DMS53 (cell line): ENCODE results near the gene ABCC5.
"Not testable (repeated sequence)": the region's sequence is repeated elsewhere in the genome, so short reads cannot be mapped to it uniquely, and the experiment has no call there.

ENCODE experiments used
- DNase-seq: peaks from one replicate; lab custom pipeline; 2025; lab: John Stamatoyannopoulos, UW

ABCC5 gene

DNA sequence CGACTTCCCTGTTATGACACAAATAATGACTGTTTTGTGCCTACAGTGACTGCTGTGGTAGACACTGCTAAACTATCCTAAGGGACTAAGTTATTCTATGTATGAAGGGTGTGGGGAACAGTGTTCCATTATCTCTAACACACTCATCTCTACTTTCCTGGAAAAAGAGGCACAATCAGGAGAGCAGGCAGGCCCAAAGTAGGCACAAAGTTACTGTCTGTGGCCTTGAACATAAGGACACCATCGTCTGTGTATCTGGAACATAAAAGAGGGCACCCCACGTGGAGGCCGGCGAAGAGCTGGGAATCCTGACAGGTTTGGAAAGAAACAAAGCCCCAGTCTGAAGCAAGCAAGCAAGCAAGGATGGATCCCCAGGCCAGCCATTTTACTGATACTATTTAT, 1.5 kb downstream of the ABCC5 start:
- DNase-seq: no peak

DNA sequence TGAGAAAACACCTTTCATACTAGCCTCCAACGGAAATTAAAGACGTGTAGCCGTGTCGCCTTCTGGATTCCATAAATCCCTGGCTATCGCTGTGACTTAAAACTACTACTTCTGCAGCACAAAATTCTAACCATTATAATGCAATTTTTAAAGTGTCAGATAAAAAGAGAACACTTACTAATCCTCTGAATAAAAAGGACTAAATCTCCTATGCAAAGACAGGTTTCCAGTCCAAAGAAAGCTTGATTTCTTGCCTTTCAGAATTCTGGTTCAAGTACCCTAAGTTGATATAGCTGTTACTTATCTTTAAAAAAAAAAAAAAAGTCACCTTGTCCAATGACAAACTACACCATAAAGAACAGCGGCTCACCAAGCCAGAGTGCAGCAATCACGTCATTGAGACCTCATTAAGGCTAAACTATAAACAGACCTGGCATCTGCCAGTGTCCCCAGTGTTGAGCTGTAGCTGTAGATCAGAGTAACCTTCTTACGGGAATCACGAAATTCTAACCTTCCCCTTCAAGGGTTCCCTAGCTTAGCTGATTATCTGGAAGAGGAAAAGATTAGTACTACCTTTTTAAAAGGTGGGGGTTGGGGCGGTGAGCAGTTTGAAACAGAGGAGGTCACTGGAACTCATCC, 2.2 kb downstream of the ABCC5 start:
- DNase-seq: no peak

DNA sequence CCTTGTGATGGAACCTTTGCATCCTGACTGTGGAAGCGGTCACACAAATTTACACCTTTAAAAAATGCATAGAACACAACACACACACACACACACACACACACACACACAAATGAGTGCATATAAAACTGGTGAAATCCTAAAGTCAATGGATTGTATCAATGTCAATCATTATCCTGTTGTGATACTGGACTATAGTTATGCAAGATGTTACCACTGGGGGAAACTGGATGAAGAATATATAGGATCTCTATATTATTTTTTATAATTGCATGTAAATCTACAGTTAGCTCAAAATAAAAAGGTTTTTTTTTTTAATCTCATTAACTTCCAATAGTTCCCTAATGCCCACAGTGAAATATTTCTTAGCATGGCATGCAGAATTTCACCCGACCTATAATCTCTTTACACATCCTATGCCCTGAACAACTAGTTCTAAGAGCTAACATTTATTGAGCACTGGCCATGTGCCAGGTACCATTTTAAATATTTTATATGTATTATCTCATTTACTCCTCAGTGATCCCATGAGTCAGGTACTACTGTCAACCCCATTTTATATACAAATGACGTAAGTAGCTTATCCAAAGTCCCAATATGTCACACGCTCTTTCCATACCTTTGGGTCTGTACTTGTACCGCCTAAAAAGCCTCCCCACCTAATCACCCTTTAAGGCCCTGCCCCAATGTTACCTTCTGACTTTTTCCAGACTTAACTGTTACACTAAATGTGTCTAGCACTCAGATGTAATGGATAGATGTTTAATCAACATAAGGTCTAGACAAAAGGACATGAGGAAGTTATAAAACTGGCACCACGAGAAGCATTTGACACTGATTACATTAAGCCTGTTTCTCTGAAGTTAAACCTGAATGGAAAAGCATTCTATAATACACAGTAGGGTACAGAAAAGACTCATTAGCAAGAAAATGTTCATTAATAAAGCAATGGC, 5.5 kb downstream of the ABCC5 start:
- DNase-seq: no peak

DNA sequence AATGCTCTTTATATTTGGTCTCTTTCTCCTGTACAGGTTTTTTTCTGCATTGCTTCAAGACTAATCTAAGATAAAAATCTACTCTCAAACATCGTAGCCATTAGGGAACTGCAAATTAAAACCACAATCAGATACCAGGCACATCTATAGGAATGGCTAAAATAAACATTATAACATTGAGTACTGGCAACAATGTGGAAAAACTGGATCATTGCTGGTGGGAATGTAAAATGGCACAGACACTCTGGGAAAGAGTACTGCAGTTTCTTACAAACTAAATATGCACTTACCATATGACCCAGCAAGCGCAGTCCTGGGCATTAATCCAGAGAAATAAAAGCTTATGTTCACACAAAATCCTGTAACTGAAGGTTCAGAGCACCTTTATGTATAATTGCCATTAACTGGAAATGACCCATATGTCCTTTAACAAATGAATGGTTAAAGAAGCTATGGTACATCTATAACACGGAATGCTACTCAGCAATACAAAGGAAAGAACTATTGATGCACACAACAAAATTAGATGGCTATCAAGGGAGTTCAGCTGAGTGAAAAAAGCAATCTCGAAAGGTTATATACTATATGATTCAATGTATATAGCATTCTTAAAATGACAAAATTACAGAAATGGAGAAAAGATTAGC, 6.3 kb downstream of the ABCC5 start:
- no peak for DNase-seq

DNA sequence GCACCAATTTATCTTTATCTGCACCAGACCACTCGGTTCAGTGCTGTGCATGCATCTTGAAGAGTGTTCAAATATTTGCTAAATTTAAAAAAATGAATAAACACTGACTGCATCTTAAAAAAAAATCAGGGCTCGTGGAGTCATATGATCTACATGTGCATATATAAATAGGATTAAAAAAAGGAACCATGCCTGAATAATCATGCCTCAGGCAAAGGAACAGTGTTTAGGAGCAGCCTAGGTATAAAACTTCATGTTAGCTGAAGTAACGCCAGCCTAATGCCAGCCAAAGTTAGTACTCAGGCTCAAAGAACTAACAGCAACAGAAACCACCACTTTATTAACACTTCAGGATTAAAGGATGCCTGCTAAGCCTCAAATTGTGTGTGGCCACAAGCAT, 9.5 kb downstream of the ABCC5 start:
- DNase-seq: peak; percentile 56

DNA sequence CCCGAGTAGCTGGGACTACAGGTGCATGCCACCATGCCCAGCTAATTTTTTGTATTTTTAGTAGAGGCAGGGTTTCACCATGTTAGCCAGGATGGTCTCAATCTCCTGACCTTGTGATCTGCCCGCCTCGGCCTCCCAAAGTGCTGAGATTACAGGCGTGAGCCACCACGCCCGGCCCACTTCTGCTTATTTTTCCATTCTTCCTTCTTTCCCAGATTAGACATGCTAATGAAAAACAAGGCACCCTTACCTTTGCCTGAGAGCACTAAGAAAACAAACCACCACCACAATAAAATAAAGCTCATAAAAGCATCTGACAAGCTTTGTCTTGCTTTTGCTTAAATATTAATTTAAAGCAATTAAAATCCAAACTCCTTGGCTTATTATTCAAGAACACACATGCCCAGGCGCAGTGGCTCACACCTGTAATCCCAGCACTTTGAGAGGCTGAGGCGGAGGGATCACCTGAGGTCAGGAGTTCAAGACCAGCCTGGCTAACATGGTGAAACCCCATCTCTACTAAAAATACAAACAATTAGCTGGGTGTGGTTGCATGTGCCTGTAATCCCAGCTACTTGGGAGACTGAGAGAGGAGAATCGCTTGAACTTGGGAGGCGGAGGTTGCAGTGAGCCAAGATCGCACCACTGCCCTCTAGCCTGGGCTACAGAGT, 10.4 kb downstream of the ABCC5 start:
- DNase-seq: not testable (repeated sequence)

DNA sequence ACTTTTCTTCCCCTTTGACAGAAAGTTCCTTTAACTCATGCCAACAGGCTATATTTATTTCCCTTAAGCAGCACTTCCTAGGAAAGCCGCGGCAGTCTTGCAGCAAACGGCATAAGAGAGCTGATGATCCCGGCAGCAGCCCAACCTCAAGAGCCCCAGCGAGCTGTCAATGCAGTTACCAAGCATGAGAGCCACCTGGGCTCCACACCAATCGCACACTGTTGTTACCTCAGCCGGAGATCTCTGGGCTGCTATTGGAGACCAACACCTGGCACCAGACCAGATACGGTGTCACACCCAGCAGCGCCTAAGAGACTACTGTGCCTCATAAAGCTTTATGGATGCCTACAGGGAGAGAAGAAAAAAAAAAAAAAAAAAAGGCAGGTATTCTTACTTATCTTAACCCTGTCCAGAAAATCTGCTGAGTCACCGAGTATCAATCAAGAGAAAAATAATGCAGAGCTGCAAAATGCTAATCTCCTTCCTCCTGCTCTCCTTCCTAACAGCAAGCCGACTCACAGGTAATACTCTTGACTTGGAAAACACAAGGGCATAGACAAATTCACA, 11.7 kb downstream of the ABCC5 start:
- DNase-seq: peak; percentile 96

DNA sequence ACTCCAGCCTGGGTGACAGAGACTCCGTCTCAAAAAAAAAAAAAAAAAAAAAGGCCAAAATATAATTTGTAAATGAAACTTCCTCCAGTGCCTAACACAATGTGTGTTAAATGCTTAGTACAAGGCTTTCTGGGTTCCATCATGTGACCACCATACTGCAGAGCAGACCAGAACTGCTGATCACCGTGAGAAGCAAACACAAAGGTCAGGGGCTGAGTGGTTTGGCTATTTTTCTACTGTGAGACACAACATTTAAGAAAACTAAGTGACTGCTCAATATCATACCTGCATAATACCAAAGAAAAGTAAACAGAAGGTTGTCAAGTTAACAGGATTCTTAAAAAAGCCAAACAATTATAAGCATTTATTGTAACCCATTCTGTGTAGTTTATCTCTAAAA, 13.2 kb downstream of the ABCC5 start:
- DNase-seq: no peak

DNA sequence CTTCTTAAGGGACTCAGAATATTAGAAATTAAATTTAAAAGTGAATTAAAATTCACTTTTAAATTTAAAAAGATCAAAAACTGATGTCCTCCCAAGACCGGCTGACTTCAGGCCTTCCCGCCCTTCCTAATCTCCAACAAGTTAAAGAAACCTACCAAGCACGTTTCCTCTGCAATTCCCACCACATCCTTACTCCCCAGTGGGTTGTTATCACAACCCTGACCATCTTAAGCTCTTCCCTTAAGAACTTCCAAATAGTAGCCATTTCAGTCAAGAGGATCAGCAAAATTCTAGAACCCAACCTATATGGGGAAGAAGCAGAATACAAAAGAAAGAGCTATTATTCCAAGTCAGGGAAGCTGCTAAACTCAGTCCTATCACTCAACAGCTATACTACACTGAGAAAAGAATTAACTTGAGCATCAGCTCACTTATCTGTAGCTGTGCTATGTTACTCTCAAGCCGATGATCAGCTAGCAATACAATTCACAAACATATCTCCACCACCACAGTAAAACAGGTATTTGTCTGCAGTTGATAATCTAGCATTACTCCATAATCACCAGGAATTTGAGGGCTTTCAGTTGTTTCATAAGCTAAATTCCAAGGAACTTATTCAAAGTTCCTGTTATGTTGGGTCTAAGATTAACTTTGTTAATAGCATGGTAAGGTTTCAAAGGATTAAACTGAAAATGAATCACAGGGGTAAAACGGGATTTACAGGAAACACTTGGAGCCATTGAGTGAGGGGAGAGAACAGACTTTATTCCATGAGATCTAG, 14.3 kb downstream of the ABCC5 start:
- no peak for DNase-seq

DNA sequence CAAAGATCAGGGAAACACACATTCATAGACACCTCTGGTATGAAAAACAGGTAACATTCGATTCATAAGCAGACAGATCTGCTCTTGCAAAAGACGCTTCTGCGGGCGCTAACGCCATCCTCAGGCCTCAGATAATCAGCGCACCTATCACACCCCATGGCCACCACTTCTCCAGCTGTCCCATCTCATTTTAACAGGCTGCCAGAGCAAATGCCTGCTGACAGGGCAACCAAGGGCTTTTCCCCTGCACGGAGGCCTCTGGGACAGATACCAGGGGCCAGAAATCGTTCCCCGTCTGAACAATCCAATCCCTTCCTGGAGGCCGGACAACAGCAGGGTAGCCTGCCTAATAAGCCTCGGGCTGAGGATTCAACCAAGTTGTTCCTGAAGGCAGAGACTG, 15.2 kb downstream of the ABCC5 start:
- no peak for DNase-seq

DNA sequence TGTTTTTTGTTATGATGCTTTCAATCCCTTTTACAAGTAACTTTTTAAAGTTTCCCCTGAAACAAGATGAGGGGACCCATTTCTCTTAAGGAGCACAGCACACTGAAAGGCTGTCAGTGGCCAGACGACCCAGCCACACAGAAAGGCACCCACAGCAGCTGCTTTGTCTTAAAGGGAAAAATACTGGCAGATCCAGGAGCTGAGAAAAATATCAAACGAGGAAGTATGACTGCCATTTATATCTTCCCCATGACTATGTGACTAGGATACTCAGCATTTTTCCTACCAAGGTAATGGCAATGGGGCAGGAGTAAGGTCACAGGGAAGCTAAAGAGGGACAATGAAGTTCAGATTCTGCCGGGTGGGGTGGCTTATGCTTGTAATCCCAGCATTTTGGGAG, 15.9 kb downstream of the ABCC5 start:
- no peak for DNase-seq

DNA sequence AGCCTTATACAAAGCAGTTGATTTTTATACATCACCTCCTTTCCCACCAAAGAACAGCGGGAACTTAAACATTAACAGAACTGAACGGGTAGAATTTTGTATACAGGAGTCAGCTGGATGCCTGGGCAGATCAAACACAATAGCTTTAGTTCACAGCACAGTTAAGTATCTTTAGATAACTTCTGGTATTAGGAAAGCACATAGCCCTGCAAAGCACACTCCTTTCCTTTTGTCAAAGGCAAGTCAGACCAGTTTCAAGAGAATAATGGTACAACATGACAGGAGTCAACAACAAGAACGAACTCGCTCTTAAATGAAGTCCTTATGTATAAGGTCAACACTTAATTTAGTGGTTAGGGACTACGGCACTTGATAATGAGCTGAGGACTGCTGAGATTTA, 26.3 kb downstream of the ABCC5 start:
- no peak for DNase-seq

DNA sequence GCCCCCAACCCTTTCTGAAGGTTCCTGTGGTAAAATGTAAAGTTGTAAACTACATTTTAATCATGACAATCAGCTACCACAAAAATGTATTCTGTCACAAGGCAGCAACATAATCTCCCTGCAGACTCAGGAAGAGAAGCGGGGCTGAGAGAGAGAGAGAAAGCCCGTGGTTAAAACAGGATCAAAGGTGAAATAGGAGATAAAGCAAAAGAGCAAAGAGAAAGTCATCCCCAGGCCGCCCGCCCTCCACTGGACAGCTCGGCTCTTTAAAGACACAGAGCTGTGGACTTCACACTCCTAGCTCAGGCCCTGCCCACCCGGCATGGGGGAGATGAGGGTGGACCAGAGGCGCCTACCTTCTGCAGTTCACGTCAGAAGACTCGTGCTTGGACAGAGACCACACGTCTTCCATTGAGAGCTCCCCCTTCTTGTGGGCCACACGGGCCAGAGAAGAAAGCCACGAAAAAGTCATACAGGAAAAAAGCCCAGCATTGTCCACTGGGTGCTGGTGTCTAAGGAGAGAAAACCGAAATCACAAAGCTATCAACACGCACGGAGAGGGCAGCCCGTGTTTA, 29.4 kb downstream of the ABCC5 start:
- no peak for DNase-seq

DNA sequence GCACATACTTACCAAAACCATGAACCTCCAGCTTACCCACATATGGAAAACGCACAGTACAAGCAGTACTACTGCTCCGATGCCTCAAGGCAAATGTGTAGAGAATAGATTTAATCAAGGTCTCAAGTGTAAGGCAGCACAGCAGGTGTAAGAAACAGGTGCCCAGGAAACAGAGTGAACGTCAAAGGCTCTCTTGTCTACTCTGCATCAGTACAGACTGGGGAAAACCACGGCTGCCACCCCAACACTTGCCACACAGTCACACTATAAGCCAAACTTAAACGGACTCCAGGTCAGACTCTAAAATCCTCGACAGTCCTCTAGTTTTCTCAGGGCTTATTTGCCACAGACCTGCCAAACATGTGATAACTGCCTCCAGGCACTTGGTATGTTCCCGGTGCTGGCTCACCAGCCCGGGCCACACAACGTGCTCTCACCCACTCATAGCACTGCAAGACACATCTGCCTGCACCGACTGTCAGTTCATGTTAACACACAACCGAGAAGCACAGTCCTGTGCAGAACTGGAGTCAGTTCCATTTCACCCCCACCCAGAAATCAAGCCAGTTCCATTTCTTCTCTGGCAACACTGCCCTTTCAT, 30.6 kb downstream of the ABCC5 start:
- no peak for DNase-seq

DNA sequence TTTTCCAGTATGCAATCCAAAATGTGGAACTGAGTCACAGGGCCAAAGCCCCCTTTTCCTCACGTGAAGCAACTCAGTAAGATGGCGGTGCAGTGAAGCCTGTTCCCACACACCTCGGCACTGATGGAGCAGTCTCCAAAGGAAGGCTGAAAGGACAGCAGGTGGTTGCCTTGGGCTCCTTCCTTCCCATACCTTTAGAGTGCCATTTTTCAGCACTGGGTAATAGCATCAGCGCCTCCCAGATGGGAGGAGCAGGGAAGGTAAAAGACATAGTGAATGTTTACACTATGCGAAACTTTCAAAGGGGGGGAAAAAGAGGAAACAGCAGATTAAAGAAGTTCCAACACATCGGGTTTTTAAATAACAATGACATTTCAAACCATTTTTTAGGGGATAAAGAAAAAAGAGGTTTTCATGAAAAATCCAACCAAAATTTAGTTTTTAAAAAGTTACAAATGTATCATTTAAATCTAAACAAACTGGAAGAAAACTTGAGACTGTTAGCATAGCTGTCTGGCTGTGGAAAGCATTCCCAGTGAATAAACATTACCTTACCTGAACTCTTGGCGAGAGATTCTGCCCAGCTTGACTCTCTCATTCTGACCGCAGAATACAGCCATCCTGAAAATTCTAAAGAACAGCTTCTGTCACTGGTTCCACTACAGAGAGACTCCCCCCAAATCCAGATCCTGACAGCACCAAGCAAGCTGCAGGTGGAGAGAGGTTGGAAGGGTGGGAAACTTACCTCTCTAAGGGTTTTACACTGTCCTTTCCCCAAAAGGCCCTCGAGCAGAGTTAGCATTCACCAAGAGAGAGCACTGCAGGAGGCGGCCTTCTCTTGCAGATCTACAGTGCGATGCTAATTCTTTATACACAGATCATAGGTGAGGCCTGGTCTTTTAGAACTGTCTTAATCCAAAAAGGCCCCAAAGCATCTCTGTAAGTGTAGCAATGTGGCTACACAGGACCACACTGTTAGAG, 32.6 kb downstream of the ABCC5 start:
- no peak for DNase-seq

DNA sequence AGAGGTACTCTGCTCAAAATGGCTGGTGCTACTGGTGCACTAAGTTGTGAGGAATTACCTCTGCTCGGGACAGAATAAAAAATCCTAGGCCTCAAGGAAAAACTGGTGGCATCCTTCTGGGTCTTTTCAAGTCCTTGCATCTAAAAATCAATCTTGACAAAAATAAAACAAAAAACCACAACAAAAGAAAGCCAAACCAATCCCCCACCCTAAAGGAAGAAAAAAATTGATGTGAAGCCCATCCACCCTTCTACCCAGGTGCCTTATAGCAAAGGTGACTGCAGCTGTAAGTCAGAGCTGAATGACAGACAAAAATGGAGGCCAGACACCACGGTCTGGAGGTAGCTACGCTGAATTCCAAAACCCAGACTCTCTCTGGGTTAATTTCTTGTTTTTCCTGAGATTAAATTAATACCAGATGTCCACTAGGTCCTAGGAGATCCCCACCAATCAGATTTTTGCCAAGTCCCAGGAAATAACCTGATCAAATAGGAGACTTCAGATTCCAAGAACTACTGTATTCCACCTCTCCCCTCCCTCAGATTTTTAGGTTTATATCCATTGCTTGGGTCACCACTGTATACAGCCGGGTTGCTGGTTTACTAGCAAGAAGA, 33.5 kb downstream of the ABCC5 start:
- no peak for DNase-seq

DNA sequence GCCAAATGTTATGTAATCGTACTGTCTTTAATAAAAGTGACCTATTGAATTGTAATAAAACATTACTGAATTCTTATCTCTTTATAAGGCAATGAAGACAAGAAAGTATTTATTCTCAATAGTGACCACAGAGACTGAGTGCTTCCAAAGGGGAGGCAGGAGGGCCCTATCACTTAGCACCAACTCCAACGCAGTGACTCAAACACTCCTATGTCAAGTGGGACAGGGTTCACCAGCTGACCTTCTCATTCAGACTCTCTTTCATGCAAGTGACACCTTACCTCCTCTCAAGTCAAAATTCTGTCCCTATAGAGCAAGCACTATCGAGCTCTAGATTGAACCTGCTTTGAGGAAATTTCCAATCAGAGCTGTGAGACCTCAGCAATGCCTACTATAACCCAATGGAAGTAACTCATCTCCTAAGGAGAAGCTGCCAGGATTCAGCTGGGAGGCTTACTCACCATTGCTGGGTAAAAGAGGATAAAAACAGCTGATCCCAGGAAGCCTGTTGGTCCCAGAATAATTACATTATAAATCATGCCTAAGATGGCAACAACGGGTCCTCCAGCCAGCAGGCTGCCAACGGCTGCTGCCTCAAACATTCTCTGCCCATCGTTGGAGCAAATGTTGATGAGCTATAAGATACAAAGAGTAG, 35.6 kb downstream of the ABCC5 start:
- DNase-seq: peak; percentile 11

DNA sequence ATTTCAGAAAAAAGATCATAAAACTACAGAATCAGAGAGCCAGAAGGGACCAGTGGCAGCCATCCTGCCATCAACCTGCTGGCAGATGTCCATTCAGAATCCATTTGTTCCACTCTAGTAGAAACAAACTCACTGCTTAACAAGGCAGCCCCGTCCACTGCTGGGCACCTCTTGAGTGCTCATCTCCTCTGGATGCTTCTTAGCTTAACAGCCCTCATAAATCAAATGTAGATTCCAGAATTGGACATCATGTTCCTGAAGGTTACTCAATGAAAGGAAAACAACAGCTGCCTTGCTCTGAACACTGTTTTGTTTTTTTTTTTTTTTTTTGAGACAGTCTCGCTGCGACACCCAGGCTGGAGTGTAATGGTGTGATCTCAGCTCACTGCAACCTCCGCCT, 37.3 kb downstream of the ABCC5 start:
- no peak for DNase-seq
